Measurements from ENCODE around the gene CCBE1. TPM values are rescaled to one million over a fixed set of nuclear protein-coding genes. Genes with fewer than 3 reads are reported as not detected.

CCBE1 gene
- total and polyA plus RNA-seq, 9 of the 15 experiments (the other 6 are each of a cell fraction or from before 2014, with no cell fraction given): 0.20 TPM; not detected in 8

GRCh38 chr18:59554796-59555335 is 142.4 kb downstream of the CCBE1 start:
- H2AFZ ChIP-seq (ENCODE audit: low read depth, low read length): no peak overlapping the region
- no peak overlapping the region for H3K27ac ChIP-seq (ENCODE audit: extremely low read depth, low read depth, low read length)
- no peak for FAIRE-seq
- no peaks in the 10 kb centered on the region for H3K4me1 ChIP-seq (replicated peaks in 1 of 2; ENCODE audit: control insufficient read depth in 2 of 2, insufficient read depth in 2 of 2, low read length in 2 of 2)
- H3K4me3 ChIP-seq: no peak overlapping the region
- intact Hi-C loops (cut with micrococcal nuclease) (no loop called here), in situ Hi-C loops (cut with MboI) (no loop called here)
- no peak for DNase-seq (ENCODE audit: extremely low read depth in 1 of 4, low spot score in 3 of 4)
- TF ChIP-seq TSHZ1 (CRISPR knock-in tag; IDR thresholded peaks at IDR 0.05): no peak
- TF ChIP-seq PTBP1 (IDR thresholded peaks at IDR 0.05; ENCODE audit: low read depth, low read length): no peak
- TF ChIP-seq CREB1 (IDR thresholded peaks at IDR 0.05): no peak
- no peak for TF ChIP-seq CREB1 (CRISPR knock-in tag; IDR thresholded peaks at IDR 0.05)
- TF ChIP-seq HMG20B (CRISPR knock-in tag; IDR thresholded peaks at IDR 0.05): no peak
- no peak for TF ChIP-seq ZEB2 (IDR thresholded peaks at IDR 0.05)
- TF ChIP-seq ZNF778 (CRISPR knock-in tag; IDR thresholded peaks at IDR 0.05): no peak
- H3K9me3 ChIP-seq (replicated peaks; ENCODE audit: control insufficient read depth, insufficient read depth, low read depth, low read length): no peaks in the 10 kb centered on the region
- no peaks in the 10 kb centered on the region for H3K36me3 ChIP-seq (ENCODE audit: control insufficient read depth, insufficient read depth, low read length)
- H3K9ac ChIP-seq (ENCODE audit: insufficient read depth in 1 of 2, low read depth in 2 of 2, low read length in 2 of 2): no peak overlapping the region
- ChIA-PET POLR2A (no interaction called here), CTCF (ENCODE audit: low intra/inter-chr PET ratio) (no interaction called here)
- no peak for ATAC-seq
- peaks cover 0 to 9% of the 10 kb centered on the region in 2 experiments; a peak in 1 of 5 replicates for H3K27me3 ChIP-seq (ENCODE audit: control insufficient read depth in 2 of 2, insufficient read depth in 2 of 2, low read length in 2 of 2)
- H3K9me1 ChIP-seq (ENCODE audit: control insufficient read depth, insufficient read depth, low read length): no peaks in the 10 kb centered on the region
- 0% methylated on average over 2 of the region's 2 CpGs for WGBS (ENCODE audit: insufficient coverage, low coverage, missing lambda C conversion rate)
- no peaks in the 10 kb centered on the region for H4K20me1 ChIP-seq (replicated peaks; ENCODE audit: control insufficient read depth, insufficient read depth, low read length)
- no peaks in the 10 kb centered on the region for H3K79me2 ChIP-seq (ENCODE audit: control insufficient read depth, insufficient read depth, low read length)
- BruUV-seq (replicated peaks): no TSS peak
- H3K4me2 ChIP-seq (ENCODE audit: insufficient read depth, low read length): no peak overlapping the region
